ENCODE measurements around the gene MYBPH.

MYBPH gene

DNA sequence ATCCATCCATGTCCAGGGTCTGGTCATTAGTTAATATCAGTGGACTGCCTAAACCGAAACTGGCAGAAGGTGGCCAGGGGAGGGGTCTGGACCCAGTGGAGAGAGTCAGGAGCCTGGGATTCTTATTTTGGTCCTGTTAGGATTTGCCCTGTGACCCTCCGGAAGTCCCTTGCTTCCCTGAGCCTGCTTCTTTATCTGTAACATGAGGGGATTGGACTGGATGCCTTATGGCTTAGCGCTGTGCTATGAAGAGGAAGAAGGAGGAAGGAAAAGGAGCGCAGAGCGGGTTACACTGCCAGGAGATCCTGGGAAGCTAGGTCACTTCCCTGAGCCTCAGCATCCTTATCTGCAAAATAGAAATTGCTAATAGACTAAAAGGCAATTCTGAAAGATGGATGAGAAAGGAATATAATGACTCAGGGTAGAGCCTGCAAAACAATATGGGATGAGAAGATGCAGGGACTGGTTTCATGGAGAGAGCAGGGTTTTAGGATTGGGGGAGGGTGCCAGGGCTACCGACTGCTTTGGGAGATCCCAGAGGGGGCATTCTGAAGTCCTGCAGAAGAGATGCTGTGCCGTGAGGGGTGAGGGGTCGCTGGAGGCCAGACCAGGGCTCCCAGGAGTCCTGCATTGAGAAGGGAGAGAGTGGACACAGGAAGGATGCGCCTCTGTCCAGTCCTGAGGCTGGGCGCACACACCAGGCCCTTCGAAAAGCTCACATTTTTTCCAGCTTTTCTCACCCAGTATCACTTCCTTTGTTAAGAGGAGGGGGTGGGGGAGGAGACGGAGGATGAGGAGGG lies 48.6 kb downstream of the MYBPH start:
- no peak for DNase-seq

DNA sequence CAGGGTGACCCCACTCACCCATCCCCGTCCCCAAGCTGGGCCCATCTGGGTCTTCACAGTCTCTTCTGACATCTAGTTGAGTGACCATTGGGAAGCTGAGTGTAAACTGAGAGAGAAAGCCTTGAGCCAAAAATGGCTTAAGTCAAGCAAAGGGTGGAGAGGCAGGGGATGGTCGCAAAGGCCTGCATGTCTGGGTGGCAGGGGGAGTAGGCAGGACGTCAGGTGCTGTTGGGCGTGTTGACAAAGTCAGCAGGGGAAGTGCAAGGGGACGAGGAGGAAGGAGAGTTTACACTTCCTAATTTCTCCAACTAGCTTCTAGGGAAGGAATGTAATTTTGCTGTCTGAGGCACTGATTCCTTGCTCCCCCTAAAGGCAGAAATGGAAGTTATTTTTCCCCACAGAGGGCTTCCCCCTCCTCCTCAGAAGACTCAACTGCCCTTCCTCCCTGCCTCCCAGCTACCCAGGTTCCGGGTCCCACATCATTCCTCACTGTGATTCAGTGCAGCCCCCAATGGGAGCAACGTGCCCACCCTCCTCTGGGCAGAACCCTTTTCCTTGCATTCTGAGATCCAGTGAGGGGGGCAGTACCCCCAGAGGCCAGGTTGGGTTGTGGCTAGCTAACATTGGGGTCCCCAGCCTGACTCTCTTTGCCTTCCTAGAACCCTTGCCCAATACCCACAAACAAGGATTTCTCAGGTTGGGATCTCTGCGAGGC lies 49.3 kb downstream of the MYBPH start:
- DNase-seq = no peak

DNA sequence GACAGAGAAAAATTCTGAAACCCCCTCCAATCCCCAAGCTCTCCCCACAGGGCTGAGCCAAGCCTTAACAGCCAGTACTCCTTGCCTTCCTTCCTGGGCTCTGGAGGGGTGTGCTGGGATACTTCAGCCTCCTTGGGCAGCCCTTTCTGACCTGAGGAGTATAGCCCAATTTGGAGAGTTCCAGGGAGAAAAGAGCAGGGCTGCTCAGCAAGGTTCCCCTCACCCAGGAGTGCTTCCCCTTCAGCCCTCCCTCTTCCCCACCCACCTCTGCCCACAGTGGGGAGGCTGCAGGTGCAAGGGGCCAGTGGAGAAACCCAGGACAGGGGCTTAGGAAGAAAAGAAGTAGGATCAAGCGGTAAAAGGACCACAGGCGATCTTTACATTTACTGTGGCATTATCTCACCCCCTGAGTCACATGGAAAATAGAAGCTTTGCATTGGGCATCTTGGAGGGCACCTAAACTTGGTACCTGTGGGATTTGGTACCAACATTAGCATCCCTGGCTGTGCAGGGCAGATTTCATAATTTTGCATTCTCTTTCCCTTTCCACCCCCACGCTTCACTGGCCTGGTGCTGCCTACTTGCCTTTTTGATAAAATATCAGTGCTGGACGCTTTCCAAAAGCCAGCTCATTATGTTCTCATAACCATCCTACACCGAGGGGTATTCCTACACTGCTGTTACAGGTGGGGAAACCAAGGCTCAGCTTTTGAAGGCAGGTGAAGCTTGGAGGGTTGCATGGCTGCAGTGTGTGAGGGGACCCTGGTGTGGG lies 50.9 kb downstream of the MYBPH start:
- no peak for DNase-seq

DNA sequence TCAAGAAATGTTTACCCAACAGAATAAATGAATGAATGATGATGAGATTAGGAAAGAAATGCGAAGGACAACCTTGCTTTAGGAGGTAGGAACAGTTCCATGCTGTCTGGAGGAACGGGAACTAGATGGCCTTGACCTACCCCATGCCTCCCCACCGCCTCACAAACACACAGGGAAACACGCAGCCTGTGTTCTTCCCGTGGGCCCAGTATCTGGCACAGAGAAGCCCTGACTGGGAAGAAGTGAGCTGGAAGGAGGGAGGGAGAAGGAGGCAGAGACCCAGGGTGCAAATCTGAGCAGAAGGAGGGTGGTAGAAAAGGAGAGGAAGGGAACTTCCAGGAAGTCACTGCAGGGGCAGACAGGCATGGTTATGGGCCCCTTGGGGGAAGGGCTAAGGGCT lies 51.6 kb downstream of the MYBPH start:
- no peak for DNase-seq

DNA sequence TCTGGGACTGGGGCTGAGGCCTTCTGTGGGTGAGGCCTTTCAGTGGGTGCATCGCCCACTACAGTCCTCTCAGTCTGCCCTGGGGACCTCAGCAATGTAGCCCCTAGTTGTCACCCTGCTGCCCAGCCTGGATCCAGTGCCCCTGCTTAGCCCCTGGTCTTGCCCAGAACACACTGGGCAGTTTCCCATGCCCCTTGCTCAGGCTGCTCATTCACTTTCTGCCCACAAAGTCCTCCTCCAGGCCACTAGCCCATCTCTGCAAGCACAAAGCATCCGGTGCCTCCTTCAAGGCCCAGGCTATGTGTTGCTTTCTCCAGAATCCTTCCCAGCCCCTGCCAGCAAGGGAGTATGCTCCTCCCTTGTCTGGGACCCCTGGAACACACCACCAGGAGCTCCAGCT lies 53.5 kb downstream of the MYBPH start:
- no peak for DNase-seq

DNA sequence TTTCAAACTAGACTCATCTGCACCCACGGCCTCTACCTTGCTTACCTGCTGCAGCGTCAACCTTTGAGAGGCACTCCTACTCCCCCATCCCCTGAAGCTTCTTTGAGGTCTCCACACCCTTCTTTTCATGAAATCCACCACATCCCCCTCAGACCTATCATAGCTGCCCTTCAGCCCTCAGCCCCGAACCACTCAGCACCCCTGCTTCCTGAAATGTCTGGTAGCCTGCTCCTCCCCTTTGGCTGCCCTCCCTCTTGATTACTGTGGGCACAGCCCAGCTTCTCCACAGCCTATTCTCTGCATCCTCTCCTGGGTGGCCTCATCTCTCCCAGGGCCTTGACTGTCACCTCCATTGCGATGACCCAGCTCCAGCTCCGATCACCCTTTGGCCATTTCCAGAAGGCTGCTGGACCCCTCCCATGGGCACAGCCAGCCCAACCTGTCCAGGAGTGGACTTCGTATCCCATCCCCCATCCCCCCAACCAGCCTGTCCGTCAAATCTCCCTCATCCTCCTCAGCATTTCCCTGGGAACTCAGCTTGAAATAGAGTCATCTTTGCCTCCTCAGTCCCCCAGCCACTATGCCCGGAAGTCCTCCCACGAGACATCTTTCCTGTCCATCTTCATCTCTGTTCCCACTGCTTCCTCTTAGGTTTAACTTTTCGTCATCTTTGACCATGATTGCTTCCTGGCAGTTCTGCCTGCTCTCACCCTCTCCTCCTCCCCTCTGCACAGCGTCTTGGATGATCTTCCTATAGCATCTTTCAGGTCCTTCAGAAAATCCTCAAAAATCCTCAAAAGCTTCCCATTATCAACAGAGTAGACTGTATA lies 54.2 kb downstream of the MYBPH start:
- no peak for DNase-seq

DNA sequence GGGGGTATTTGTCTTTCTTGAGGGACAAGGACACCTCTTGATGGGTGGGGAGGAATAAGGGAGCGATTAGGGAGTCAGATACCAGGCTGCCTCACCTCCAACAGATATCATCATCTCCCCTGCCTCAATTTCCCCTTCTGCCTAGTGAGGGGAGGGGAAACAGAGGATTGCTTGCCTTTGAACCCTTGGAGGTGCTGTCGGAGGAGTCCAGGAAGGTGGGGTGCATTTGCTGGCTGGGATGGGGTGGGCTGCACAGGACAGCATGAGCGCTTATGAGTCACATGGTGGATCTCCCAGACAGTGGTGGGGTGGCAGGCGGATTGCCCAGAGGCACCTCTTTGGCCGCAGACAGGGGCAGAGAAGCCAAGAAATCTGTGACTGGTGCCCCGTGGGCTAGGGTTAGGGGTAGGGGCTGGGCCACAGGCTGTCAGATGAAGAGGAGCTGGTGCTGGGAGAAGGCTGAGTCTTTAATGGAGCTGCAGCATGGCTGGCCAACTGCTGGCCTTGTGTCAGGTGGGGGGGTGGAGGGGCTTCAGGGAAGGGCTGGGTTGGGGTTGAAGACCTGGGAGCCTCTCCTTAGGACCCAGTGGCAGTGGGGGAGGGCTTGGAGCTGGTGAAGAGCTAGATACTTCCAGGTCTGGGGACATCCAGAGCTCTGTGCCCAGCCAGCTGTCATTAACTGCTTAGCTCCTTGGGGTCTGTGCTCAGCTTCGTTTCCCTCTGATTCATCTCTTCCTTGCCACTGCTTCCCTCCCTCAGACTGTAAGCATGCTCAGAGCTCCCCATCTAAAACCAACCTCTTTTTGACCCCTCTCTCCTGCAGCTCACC lies 55.1 kb downstream of the MYBPH start:
- DNase-seq = no peak
